Adipose tissue (tissue), 3 donors: ENCODE data around the gene CACNA1C. TPM values are rescaled to one million over a fixed set of nuclear protein-coding genes. Genes with fewer than 3 reads are reported as not detected.

Source experiments
- H3K27ac ChIP-seq: one replicate; pipeline ENCODE4 v1.5.1; 2013; ENCODE audit warnings: low read depth, low read length
- WGBS, 3 donors: extraction: QIAGEN DNeasy Blood & Tissue Kit; methylation state at CpG; one replicate each; pipeline ENCODE4 v1.1.7; 2013; 5-methylcytosine and 5-hydroxymethylcytosine counted together
- polyA plus RNA-seq, 3 donors: library from polyadenylated mRNA; stranded (reverse); fragments of 200-250 nt; gene quantifications; one replicate each; pipeline ENCODE4 v1.2.3, GENCODE V29; 2013
- donor health status: healthy with polysubstance abuse.
- donor health status: Bipolar disorder and iron deficiency.
- donor health status: healthy.

CACNA1C gene
- polyA plus RNA-seq, 3 donors = 0.72 to 8.1 (median 1.4) TPM

DNA sequence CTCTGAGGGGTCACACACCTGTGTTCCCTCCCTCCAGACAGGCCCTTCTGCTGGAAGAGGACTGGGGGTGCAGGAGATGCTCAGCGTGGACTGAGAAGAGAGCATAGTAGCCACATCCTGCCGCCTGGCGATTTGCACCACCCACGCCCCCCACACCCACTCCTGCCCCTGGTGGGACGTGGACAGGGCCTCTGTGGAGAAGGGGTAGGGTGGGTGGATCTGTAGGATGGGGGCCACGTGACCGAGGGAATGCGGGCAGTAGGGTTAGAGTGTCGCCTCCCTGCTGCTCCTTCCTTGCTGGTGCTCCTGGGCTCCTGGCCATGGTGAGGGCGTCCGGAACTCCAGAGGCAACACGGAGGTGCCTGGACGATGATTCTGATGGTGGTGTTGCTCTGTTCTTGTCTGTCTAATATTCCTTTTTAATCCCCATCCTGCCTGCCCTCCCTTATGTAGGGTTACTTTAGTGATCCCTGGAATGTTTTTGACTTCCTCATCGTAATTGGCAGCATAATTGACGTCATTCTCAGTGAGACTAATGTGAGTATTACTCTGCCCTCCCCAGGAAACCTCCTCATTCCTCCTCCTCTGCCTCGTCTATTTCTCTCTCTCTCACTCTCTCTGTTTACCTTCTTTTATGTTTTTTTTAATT is 580.5 kb downstream of the CACNA1C start:
- WGBS, 3 donors = 82 to 91% (median 83%) methylated on average over 14 to 16 of the region's 16 CpGs
- H3K27ac ChIP-seq = no peak overlapping the region

DNA sequence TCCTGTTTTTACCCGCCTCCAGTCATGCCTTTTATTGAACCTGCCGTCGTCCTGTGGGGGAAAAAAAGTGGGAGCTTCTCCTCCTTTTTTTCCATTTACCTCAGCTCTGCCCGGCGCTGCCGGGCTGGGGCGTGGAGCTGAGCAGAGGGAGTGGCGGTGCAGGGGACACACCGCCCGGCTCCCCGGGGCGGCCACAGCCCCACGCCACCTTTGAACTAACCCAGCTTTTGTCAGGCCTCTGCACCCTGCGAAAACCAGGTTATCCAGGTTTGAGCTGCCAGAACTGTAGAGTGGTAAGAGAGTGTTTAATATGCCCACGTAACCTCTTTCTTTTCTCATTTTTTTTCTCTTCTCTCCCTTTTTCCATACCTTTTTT is 581.0 kb downstream of the CACNA1C start:
- 81 to 92% (median 91%) methylated on average over 15 of the region's 15 CpGs for WGBS, 3 donors
- no peak overlapping the region for H3K27ac ChIP-seq

DNA sequence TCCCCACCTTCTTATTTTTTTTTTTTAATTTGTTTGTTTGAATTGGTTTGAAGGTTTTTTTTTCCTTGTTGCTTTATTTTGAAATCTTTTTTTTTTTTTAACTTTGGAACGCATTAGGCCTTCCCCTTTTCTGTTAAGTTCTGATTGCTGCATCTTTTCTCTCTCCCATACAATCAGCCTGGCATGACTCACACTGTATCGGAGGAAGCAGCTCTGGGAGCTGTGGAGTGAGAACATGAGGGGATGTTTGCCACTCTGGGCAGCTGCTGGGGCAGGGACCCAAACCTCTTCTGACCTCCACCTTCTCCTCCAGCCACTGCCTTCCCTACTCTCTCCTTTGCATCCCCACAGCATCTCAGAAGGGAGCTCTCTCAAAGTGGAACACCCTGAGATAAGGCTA is 581.7 kb downstream of the CACNA1C start:
- 57 to 85% (median 64%) methylated on average over 2 of the region's 2 CpGs for WGBS, 3 donors
- no peak overlapping the region for H3K27ac ChIP-seq

DNA sequence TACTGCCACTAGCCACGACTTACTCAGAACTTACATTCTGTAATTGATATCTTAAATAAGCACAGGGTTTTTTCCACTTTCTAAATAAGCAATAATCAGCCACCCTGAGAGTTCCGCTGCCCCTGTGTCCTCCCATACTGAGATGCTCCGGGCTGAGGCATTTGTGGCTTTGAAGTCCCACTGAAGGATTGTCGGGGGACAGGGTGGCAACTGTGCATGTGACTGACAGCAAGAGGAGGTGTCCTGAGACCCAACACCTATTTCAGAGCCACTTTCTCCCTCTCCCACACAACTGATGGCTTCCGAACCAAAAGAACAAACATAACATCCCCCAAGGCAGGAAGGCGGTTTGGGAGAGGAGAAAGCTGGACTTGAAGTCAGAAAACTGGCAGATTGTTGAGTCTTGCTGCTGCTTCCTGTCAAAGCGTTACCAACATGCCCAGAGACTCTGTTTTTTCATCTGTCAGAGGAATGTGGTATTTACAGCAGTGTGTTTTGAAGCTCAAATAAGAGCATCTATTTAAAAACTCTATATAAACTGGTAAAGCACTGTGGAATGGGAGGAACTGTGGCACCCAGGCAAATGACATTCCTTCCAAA is 584.1 kb downstream of the CACNA1C start:
- WGBS, 3 donors = 73 to 76% (median 74%) methylated on average over 7 of the region's 7 CpGs
- no peak overlapping the region for H3K27ac ChIP-seq

DNA sequence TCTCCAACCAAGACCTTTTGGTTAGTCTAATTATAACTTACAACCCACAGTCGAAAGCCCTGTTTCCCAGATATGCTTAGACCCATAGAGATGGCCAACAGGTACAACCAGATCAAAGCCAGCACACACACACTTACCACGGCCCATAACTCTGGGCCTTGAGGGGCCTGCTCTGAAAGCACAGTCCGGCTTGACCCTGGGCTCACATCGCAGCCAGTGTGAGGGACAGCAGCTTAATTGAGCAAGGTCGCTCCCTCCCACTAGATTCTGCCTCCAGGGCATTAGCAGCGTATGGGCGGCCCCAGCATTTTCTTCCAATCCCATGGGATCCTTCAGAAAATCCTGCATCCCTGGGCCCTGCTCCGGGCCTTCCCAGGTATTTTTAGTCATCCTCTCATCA is 584.6 kb downstream of the CACNA1C start:
- WGBS, 3 donors = 82 to 90% (median 84%) methylated on average over 8 of the region's 8 CpGs
- H3K27ac ChIP-seq = no peak overlapping the region

DNA sequence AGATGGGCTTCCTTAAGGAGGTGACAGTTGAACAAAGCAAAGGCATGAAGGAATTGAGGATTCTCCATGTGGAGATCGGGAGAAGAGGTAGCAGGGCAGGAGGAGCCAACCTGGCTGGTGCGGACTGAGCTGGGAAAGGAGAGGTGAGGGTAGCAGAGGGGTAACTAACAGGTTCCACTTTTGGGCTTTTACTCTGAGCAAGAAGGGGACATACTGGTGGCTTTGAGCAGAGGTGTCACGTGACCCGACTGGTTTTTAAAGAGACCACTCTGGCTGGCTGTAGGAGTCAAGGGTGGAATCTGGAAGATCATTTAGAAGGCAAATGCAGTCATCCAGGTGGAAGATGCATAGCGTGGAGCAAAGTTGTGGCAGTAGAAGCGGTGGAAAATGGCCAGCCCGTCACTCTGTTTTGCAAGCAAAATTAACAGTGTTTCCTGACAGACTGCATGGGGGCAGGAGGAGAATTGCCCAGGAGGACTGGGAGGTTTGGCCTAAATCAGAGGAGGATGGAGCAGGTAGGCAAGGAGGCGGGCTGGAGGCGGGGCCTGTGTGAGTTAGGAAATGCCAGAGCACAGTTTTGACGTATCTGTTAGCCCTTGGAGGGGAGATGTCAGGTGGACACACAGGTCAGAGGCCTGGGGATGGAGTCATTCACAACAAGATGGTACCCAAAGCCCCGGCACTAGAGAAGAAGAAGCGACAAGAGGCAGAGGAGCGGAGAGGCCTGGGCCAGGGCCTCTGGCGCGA is 585.7 kb downstream of the CACNA1C start:
- WGBS, 3 donors = 86 to 95% (median 93%) methylated on average over 15 of the region's 15 CpGs
- no peak overlapping the region for H3K27ac ChIP-seq

DNA sequence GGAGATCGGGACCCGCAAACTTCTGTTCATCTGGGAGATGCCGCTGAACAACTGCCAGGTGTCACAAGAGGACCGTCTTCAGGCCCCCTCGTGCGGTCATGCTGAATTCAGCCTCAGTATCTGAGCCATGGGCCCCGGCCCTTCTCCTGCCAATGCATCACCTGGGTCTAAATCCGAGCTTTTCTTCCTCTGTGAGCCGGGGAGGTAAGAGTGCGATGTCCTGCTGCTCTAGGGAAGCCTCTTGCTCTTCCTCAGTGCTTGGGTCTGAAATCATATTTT is 586.2 kb downstream of the CACNA1C start:
- WGBS, 3 donors = 90 to 92% (median 92%) methylated on average over 10 of the region's 10 CpGs
- no peak overlapping the region for H3K27ac ChIP-seq

DNA sequence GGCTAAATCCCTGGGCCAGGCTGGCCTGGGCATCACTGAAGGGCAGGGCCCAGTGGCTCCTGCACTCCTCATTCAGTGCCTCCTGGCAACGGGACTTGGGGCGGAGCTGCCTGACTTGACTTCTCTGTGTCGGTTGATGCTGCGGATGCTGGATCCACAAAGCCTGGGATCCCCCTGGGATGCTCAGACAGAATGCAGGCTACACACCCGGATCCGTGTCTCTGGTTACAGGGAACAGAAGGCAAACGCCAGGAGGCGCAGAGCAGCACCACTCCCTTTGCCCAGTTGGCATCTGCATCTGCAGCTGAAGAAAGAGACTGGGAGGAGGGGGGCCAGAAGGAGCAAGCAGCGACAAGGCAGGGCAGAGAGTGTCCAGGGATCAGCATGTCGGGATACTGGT is 587.5 kb downstream of the CACNA1C start:
- peak overlapping the region; percentile 83 for H3K27ac ChIP-seq
- WGBS, 3 donors = 64 to 76% (median 67%) methylated on average over 10 of the region's 10 CpGs

DNA sequence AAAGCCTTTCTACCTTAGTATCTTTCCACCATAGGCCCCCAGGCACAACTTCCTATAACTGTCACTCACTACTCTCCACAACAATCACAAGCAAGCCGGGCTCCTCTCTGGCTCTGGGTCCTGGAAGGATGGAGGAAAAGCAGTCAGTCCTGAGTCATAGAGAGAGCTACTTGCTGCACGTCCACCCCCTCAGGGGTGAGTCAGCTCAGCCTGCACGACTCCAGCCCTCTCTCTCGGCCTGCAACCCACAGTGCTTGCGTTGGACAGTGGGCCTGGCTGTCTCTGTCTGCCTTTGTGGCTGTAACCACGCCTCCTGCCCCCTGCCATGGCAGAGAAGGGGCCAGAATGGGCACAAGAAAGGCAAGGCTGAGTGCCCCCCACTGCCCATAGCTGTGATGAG is 587.9 kb downstream of the CACNA1C start:
- 16 to 39% (median 17%) methylated on average over 6 of the region's 6 CpGs for WGBS, 3 donors
- H3K27ac ChIP-seq = peak overlapping the region; percentile 83

DNA sequence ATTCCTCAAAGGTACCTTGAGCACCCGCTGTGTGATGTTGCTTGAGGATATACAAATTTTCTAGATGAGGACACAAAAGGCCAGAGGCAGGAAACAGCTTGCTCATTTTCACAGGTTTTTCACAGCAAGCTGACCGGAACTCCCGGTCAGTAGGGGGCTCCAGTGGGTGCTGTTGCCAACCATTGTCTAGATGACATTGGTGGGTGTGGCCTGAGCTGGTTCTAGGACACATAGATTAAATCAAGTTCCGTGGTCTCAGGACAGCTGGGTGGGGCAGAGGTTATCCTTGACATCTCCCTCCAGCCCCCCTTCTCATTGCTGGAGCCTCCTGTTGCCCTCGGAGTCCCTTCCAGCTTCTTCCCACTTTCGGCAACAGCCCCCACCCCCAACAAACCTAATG is 588.4 kb downstream of the CACNA1C start:
- 53 to 62% (median 56%) methylated on average over 6 of the region's 6 CpGs for WGBS, 3 donors
- no peak overlapping the region for H3K27ac ChIP-seq

DNA sequence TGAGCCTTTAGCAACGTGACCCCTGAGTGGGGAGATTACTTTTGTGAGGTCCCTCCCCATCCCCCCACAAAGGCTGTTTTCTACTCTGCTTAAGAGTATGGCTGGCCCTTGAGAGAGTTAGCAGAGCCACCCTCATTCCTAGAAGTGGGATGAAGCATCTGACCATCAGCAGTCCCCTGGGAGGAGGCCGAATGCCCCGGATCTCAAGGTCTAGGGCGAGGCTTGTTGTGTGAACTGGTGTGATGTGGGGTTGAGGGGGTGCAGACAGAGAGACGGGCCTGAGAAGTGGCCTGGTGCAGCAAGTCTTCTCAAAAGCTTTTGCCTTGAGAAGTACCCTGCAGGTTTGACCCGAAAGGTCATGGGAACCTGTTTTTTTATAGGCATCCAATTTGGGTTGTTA is 589.0 kb downstream of the CACNA1C start:
- no peak overlapping the region for H3K27ac ChIP-seq
- 64 to 83% (median 73%) methylated on average over 6 of the region's 6 CpGs for WGBS, 3 donors

DNA sequence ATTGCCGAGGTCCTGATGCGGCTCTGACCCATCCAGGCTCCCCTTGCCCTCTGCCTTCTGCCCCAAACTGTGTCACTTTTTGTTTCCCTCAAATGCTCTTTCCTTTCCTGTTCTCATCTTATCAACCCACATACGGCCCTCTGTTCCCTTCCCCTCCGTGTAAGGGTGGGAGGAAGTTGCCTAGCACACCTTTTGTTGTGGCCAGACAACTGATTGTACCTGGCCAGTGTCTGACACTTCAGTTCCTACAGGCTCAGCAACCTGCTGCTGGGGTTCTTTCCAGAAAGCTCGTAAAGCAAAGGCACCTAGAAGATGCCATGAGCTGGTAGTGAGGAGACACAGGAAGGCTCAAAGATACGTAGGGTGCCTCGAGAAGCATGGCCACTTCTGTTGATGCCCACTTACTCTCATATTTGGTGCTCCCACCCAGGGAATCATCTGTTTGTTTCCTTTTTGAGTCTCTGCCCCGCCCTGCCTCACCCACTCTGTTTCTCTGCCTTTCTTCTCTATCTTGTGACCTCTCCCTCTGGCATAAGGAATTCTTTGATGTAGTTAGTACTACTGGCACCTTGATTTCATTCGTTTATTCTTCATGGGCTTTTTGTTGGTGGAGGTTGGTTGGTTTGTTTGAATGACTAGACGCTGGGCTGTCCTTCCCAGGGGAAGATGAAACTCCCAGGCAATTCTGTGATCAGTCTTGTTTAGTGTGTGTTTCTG is 589.5 kb downstream of the CACNA1C start:
- 51 to 70% (median 66%) methylated on average over 10 of the region's 10 CpGs for WGBS, 3 donors
- no peak overlapping the region for H3K27ac ChIP-seq

DNA sequence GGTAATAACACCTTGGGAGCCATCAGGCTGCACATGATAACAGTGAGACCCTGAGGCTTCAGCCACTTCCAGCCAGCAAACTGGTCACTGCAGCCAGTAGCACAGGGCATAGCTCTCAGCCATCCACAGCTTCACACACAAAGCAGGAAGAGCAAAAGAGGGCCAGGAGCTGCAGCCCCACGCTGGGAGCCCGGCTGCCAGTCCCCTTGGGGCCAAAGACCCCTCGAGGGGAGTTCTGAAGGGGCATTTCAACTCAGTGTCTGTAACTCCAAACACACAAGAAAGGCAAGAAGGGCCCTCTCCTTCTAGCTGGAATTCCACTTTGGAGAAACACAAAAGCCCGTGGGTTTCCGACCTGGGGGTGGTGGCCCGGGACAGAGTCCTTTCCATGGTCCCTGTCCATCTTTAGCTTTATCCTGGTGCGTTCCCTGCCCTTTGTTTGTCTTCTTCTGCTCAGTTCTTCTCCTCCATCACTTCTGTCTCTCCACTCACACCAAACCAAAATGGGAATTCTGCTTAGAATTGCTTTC is 590.2 kb downstream of the CACNA1C start:
- H3K27ac ChIP-seq = no peak overlapping the region
- WGBS, 3 donors = 63 to 93% (median 93%) methylated on average over 7 of the region's 7 CpGs

DNA sequence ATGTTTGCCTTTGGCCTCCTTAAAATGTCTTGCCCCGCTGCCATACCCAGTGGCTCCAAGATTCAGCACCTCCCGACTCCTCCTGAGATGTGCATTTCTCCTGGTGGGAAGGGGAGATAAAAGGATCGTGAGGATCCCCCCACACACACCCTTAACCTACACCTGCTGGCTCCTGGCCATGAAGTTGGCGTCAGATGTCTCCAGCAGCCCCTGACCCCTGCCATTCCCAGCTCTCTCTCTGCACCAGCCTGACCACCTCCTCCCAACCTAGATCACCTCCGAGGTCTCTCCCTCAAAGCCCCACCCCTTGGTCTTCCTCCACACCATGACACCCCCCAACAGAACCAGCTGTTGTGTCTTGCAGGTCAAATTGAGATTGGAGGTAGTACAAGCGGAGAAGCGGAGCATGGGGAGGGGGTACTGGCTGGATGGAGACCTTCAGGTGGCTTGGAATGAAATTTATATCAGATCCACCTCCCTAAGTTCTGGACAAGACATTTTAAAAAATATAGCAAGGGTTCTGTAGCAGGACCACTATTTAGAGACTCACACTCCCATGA is 590.9 kb downstream of the CACNA1C start:
- H3K27ac ChIP-seq = no peak overlapping the region
- WGBS, 3 donors = 81 to 93% (median 88%) methylated on average over 7 of the region's 7 CpGs

DNA sequence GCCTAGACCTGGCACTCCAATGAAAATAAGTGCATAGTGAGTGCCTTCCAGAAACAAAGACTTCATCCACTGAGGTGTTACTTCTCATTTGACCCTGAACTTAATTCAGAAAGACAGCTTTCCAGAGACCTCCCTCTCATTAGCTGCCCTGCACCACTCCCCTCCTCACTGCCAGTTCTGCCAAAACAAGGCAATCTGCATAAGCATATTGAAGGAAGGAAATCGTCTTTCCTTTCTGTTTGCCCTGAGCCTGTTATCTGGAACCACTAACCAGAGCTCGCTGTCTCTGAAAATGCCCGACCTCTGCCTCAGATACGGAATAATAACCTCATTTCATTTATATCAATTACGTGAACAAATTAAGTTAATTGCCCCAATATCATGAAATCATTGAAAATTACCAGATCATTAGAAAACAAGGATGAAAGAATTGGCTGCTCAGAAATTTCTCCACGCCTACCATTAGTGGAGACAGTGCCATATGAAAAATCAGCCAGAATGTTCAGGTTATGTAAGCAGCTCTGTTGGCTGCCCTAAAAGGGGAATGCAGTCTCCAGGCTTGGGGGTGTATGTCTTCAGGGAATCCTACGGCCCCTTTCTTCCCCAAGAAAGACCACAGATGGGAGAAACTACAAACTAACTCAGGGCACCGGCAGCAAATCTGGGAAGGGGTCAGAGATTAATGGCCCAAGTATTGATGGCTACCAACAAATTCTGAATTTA is 592.1 kb downstream of the CACNA1C start:
- WGBS, 3 donors = 35 to 43% (median 39%) methylated on average over 8 of the region's 8 CpGs
- H3K27ac ChIP-seq = no peak overlapping the region

DNA sequence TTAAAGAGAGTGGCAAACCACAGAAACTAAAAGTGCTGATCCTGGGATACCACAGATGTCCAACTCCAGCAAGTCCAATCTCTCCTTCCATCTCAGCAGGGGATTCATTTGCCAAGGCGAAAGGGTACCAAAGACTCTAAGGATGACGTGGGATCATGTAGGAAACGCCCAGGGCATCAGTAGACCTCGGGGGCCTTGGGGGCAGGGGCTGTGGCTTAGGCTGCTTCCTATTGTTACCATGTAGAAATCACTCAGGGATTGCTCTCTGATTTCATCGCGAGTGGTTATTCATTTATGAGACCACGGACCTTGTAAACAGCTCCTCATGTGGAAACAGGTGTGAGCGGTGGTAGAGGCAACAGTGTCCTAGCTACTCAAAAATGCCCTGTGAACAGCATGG is 592.7 kb downstream of the CACNA1C start:
- WGBS, 3 donors = 32 to 63% (median 56%) methylated on average over 8 of the region's 8 CpGs
- no peak overlapping the region for H3K27ac ChIP-seq

DNA sequence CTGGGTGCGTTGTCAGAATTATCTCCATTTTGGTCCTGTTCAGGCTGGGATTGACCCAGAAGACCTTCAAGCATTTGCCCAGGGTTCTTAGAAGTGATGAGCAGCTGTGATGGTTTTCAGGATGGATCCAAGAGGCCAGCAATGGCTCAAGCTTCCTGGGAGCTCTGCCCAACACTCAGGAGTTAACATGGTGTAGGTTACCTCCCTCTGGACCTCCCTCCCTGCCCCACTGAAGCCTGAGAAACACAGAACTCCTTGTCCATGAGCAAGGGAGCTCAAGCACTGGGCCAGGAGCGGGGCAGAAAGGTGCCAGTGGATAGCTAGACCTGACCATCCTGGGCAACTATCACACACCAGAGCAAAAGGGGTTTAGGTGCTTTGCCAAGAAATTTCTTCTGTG is 593.6 kb downstream of the CACNA1C start:
- H3K27ac ChIP-seq = no peak overlapping the region
- 87 to 95% (median 90%) methylated on average over 2 of the region's 2 CpGs for WGBS, 3 donors

DNA sequence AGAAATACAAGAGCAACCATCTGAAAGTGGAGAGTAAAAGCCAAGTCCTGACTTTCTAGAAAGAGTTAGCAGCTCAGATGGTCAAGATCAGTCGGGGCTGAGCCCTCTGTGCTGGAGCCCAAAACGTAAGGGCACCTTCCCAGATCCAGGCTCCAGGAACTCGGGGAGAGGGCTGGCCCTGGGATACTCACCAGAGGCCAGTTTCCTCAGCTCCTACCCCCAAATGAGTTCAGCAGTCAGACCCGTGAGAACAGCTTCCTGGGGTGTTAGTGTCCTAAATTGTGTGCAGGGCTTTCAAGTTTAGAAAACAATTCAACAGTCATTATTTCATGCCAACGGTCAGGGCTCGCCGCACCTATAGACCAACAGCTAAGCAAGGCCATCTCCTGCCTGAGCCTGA is 594.4 kb downstream of the CACNA1C start:
- 76 to 92% (median 91%) methylated on average over 7 of the region's 7 CpGs for WGBS, 3 donors
- no peak overlapping the region for H3K27ac ChIP-seq
